ENCODE data around the gene NLRP10.

DNA sequence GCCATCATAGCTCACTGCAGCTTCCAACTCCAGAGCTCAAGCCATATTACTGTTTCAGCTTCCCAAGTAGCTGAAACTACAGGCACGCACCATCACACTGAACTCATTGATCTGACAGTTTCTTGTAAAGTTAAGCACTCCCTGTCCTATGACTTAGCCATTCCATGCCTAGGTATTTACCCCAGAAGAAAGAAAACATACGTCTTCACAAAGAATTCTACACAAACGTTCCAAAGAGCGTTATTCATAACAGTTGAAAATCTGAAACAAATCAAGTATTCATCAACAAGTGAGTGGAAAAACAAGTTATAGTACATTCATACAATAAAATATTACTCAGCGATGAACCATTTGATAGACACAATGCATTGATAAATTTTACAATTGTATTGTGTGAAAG lies 7.8 kb upstream of the NLRP10 start:
- TF ChIP-seq, protein P1, sequence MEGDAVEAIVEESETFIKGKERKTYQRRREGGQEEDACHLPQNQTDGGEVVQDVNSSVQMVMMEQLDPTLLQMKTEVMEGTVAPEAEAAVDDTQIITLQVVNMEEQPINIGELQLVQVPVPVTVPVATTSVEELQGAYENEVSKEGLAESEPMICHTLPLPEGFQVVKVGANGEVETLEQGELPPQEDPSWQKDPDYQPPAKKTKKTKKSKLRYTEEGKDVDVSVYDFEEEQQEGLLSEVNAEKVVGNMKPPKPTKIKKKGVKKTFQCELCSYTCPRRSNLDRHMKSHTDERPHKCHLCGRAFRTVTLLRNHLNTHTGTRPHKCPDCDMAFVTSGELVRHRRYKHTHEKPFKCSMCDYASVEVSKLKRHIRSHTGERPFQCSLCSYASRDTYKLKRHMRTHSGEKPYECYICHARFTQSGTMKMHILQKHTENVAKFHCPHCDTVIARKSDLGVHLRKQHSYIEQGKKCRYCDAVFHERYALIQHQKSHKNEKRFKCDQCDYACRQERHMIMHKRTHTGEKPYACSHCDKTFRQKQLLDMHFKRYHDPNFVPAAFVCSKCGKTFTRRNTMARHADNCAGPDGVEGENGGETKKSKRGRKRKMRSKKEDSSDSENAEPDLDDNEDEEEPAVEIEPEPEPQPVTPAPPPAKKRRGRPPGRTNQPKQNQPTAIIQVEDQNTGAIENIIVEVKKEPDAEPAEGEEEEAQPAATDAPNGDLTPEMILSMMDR (IDR thresholded peaks at IDR 0.05), result no peak
- no peak for TF ChIP-seq POLR2A (IDR thresholded peaks at IDR 0.05)
